Medulla oblongata (tissue), 1 donor: ENCODE data around the gene FAM72B.
"Not testable (repeated sequence)": the region's sequence is repeated elsewhere in the genome, so short reads cannot be mapped to it uniquely, and the experiment has no call there.

ENCODE experiments used
- DNase-seq: peaks from one replicate; pipeline ENCODE4 v3.0.0-alpha.2; 2015; ENCODE audit errors: extremely low spot score

Gene FAM72B

DNA sequence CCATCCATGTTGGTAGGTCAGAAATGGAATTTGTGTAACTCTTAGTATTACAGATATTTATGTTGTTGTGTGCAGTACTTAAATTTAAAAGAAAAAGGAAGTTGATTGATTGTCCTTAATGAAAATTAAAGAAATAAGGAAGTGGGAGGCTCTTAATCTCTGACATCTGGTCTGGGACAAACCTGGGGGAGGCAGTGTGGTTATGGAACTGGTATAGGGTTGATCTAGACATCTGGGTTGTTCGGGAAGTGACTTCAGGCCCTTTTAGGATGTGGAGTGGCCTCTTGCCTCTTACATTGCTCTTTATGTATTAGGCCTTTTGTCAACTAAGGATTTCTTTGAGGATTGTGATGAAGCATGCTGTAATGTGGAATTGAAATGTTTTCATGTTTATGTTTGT is 16.1 kb upstream of the FAM72B start:
- not testable (repeated sequence) for DNase-seq

GRCh38 chr1:121199763-121200162 is 15.6 kb upstream of the FAM72B start:
- DNase-seq = not testable (repeated sequence)

GRCh38 chr1:121197095-121197882 is 13.1 kb upstream of the FAM72B start:
- not testable (repeated sequence) for DNase-seq

GRCh38 chr1:121192512-121192911 is 8.4 kb upstream of the FAM72B start:
- not testable (repeated sequence) for DNase-seq

GRCh38 chr1:121187914-121188313 is 3.8 kb upstream of the FAM72B start:
- DNase-seq = not testable (repeated sequence)

DNA sequence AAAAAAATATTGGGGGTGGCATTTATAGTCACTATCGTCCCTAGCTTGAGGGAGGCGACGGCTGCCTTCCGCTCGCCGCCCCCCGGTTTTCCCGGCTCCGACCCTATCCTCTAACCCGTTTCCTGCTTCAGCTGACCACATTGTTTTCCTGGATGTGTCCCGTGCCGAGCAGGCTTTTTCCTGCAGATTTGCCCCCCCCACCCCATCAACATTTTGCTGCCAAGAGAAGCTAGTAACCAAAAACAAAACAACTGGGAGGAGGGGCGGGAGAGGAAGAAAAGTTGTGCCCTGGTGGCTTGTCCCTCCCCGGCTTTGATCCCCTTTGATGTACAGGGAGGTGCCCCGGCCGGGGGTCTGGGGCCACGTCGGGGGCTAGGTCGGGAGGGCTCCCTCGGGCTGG is 2.1 kb upstream of the FAM72B start:
- not testable (repeated sequence) for DNase-seq

GRCh38 chr1:121185140-121185708 is 1.1 kb upstream of the FAM72B start:
- not testable (repeated sequence) for DNase-seq

GRCh38 chr1:121183867-121184266 is 273 bp downstream of the FAM72B start:
- DNase-seq = not testable (repeated sequence)

DNA sequence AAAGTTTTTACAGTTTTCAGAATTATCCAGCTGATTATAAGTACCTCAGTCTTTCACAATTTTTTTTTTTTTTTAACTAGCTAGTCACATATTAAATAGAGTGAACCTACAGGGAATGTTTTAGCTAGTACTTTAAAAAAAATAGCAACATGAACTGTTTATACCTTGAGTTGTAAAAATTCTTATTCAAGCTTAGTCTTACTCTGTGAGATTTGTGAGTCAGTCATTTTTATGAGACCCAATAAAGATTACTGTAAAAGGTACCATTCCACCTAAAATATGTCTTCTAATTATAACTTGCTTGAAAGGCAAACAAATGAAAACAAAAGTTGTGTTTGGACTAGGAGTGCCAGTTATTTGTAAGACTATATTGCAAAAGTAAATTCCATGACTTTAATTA is 5.9 kb downstream of the FAM72B start:
- not testable (repeated sequence) for DNase-seq

DNA sequence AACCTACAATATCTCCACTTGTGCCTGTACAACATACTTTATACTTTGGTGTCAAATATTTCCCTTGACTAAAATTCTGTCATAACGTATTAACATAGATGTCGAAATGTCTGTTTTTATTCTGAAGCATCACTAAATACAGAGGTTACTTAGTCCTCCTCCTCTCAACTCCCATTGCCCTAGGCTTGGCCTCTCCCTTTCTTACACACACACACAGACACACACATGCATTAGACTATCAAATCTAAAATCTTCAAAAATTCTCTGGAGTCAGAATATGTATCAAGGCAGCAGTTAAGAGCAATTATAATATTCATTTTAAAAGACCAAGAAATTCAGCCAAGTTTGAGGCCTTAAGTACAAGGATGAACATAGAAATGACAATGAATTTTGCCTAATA is 7.5 kb downstream of the FAM72B start:
- DNase-seq = not testable (repeated sequence)

DNA sequence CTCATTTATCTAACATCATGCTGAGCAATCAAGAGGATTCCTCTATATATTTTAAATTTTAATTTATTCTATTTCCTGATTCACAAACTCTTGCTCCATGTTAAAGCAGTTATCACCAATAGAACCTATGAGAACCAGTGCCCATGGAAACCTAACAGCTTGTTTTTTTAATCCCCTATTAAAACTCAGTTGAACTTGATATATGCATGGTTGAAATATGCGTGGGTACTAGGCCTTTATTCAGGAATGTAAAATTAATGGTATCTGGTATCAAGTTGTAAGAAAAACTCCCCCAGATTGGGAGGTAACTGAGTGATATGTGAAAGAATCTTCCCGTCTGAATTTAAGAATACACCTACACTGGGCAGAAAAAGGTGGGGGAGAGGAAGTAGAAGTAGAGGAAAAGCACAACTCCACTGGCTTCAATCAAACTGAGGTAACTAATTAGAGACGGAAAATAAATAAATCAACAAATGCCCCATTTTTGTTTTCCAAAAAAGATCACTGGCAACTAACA is 15.9 kb downstream of the FAM72B start:
- not testable (repeated sequence) for DNase-seq

- DNase-seq = not testable (repeated sequence)
Measured at GRCh38 chr1:121167225-121167738, 16.9 kb downstream of the FAM72B start.

GRCh38 chr1:121165296-121165695 is 18.8 kb downstream of the FAM72B start:
- DNase-seq = not testable (repeated sequence)

- not testable (repeated sequence) for DNase-seq
Measured at GRCh38 chr1:121163850-121164757, 20.0 kb downstream of the FAM72B start.

- not testable (repeated sequence) for DNase-seq
Measured at GRCh38 chr1:121161199-121161901, 22.8 kb downstream of the FAM72B start.

DNA sequence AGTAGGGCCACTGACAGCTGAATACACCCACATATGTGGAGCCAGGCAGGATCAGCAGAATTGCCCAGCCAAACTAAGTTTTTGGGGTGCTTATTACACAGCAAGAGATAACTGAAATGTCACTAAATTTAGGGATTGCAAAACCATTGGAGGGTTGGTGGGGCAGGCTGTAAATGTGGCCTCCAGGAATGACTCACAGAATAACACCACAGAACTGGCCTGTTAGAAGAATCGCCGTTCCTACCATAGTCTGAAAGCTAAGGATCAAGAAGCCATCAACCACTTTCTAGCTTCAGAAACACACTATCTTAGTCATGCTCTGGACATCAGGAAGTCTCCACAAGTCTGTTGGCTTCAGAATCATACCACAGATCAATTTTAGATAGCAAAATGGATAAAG is 24.0 kb downstream of the FAM72B start:
- DNase-seq = not testable (repeated sequence)

DNA sequence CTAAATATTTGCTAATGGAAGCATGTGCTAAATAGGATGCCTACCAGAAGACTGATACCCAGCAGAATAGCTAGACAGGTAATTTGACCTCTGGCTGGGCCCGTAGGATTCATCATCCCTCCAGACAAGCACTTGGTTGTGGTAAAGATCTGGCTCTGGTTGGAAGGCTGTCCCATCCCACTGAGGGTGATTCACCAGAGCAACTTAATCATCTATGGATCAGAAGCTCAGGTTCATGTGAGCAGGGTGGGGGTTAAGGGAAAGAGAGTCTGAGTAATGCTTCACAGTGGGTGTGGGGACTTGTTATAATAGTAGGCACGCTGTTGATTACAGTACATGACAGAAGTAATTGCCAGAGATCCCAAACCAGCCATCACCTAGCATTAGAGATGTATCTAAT is 26.5 kb downstream of the FAM72B start:
- not testable (repeated sequence) for DNase-seq

DNA sequence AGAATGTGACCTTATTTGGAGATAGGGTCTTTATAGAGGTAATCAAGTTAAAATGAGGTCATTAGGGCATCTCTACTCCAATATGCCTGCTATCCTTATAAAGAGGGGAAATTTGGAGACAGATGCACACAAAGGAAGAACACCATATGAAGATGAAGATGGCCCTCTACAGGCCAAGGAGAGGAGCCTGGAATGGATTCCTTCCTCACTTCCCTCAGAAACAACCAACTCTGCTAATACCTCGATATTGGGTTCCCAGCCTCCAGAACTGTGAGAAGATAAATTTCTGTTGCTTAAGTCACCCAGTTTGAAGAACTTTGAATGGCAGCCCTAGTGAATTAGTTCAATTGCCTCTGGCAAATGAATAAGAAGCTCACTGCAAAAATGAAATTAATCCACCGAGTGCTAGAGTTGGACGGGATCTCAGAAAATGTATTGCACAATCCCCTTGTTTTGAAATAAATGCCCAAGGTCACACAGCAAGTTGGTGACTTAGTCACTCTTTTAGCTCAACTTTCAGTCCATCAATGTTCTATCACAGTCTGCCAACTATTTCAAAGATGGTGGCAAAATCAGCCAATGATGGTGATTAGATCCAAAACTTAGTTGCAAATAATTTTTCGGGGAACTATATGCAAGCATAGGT is 27.1 kb downstream of the FAM72B start:
- DNase-seq = not testable (repeated sequence)

- DNase-seq = peak; percentile 25
Measured at GRCh38 chr1:121155671-121156358, 28.3 kb downstream of the FAM72B start.

GRCh38 chr1:121154811-121155210 is 29.3 kb downstream of the FAM72B start:
- not testable (repeated sequence) for DNase-seq
